GM13977 (cell line): Measurements from ENCODE around the gene NHERF1.

ENCODE experiments used
- DNase-seq: peaks from one replicate; pipeline ENCODE4 v3.0.0; 2012; ENCODE audit warnings: low spot score
- CTCF ChIP-seq: IDR thresholded peaks from 2 replicates; pipeline ENCODE4 v1.5.1; 2012; ENCODE audit warnings: mild to moderate bottlenecking, control low read depth; ENCODE audit not compliant: insufficient read depth; ENCODE audit errors: extremely low read depth, missing control alignments
- in situ Hi-C: fragments of 300-500 bp; cut with MboI; formaldehyde crosslinking; loops from one replicate; pipeline ENCODE4 v1.12.0; 2022; ENCODE audit warnings: low sequenced_read_pairs, low pct_unique_long_range_greater_than_20kb, mixed read lengths, inconsistent platforms; ENCODE audit not compliant: unreplicated experiment

Gene NHERF1

GRCh38 chr17:74769266-74769855 lies 20.9 kb downstream of the NHERF1 start:
- in situ Hi-C loops: loop anchor here (25.0 kb wide), 1 partner anchor 418 kb away; the partner anchor contains the start of gene SUMO2
- DNase-seq: no peak
- TF ChIP-seq CTCF: no peak

GRCh38 chr17:74769856-74770497 lies 21.5 kb downstream of the NHERF1 start:
- DNase-seq: no peak
- no peak for TF ChIP-seq CTCF
- in situ Hi-C loops: loop anchor here (25.0 kb wide), 1 partner anchor 417 kb away; the partner anchor contains the start of gene SUMO2

- peak; percentile 89 for TF ChIP-seq CTCF
Observed at GRCh38 chr17:74770498-74771318, 22.3 kb downstream of the NHERF1 start.

GRCh38 chr17:74771319-74771914 lies 23.0 kb downstream of the NHERF1 start:
- in situ Hi-C loops: loop anchor here (25.0 kb wide), 1 partner anchor 416 kb away; the partner anchor contains the start of gene SUMO2
- no peak for DNase-seq
- no peak for TF ChIP-seq CTCF

More at GRCh38 chr17:74770498-74771318, 22.3 kb downstream of the NHERF1 start:
- in situ Hi-C loops: loop anchor here (25.0 kb wide), 1 partner anchor 417 kb away; the partner anchor contains the start of gene SUMO2
- DNase-seq: peak; percentile 74

- TF ChIP-seq CTCF: no peak
- no peak for DNase-seq
- in situ Hi-C loops: loop anchor here (25.0 kb wide), 1 partner anchor 415 kb away; the partner anchor contains the start of gene SUMO2
Observed at GRCh38 chr17:74772053-74772452, 23.6 kb downstream of the NHERF1 start.

GRCh38 chr17:74773414-74773813 lies 25.0 kb downstream of the NHERF1 start:
- DNase-seq: no peak

More at GRCh38 chr17:74773414-74773813, 25.0 kb downstream of the NHERF1 start:
- TF ChIP-seq CTCF: no peak
- in situ Hi-C loops: loop anchor here (25.0 kb wide), 1 partner anchor 414 kb away; the partner anchor contains the start of gene SUMO2
